Psoas muscle (tissue), 8 donors: Measurements from ENCODE around the gene GRID1. TPM values are rescaled to one million over a fixed set of nuclear protein-coding genes. Genes with fewer than 3 reads are reported as not detected.

ENCODE experiments used
- ATAC-seq, 4 donors: fragments of 200-7000 bp; cut with Tn5 transposase; one replicate each; pipeline ENCODE4 v1.9.1; 2020; ENCODE audit warnings: moderate library complexity in 3 of 4, mild to moderate bottlenecking in 2 of 4
- DNase-seq, 2 donors: peaks; one replicate each; pipeline ENCODE4 v3.0.0-alpha.2; 2020
- H3K27ac ChIP-seq: fragments of 200-600 bp; one replicate; pipeline ENCODE4 v1.8.0; 2022
- H3K27me3 ChIP-seq, 3 donors: fragments of 200-600 bp in 1 of 3; one replicate each; pipeline versions ENCODE4 v1.6.1 to v1.8.0; 2013 to 2022; ENCODE audit warnings: low read length in 2 of 3, mild to moderate bottlenecking in 2 of 3, moderate library complexity in 1 of 3; ENCODE audit not compliant: insufficient read depth in 3 of 3
- H3K36me3 ChIP-seq, 2 donors: fragments of 200-600 bp in 1 of 2; one replicate each; pipeline versions ENCODE4 v1.6.1 to v1.8.0; 2013 to 2022; ENCODE audit warnings: low read depth in 1 of 2, mild to moderate bottlenecking in 1 of 2, moderate library complexity in 1 of 2; ENCODE audit not compliant: insufficient read depth in 1 of 2
- H3K4me1 ChIP-seq: fragments of 200-600 bp; one replicate; pipeline ENCODE4 v1.8.0; 2022
- H3K4me3 ChIP-seq: fragments of 200-600 bp; one replicate; pipeline ENCODE4 v1.8.0; 2022; ENCODE audit warnings: mild to moderate bottlenecking
- H3K9me3 ChIP-seq: fragments of 200-600 bp; one replicate; pipeline ENCODE4 v1.8.0; 2022
- CTCF ChIP-seq: fragments of 200-600 bp; IDR thresholded peaks from one replicate; pipeline ENCODE4 v1.8.0; 2022; ENCODE audit warnings: antibody characterized with exemption
- WGBS, 3 donors: extraction: QIAGEN DNeasy Blood & Tissue Kit; methylation state at CpG; one replicate each; pipeline versions ENCODE4 v1.1.6 to v1.1.7; 2013; 5-methylcytosine and 5-hydroxymethylcytosine counted together
- intact Hi-C, 2 donors: fragments of 100-400 bp; cut with DNase I; formaldehyde crosslinking; loops; one replicate each; pipeline versions ENCODE4 v1.11.0 to v1.14.2; 2022
- polyA plus RNA-seq, 3 donors: library from polyadenylated mRNA; stranded (reverse); fragments of 200-250 nt; gene quantifications; one replicate each; pipeline ENCODE4 v1.2.3, GENCODE V29; 2013
- total RNA-seq, 4 donors: library from RNA; stranded (reverse); fragmentation: NEBNext Ultra II Directional in 2 of 4; extraction: Animal tissue kit (Norgen Biotek cat#: 25700) in 2 of 4; gene quantifications; one replicate each; pipeline versions ENCODE4 v1.2.1 to v1.2.4, GENCODE V29; 2021 to 2023
- donor health status: healthy with polysubstance abuse.
- donor health status: DM: no; HTN: no; CAD: no; lungs with moderate emphysema.
- donor health status: Bipolar disorder and iron deficiency.
- donor health status: healthy.
- donor health status: DM: yes; HTN: yes; CAD: no.
- donor health status: DM: no; HTN: no; CAD: no.
- donor health status: DM: no; HTN: no; CAD: no.
- donor health status: DM: yes; HTN: yes; CAD: no.

Gene GRID1
- total and polyA plus RNA-seq, 7 donors, result 0.17 to 0.56 (median 0.24) TPM

- no peak overlapping the region for H3K27ac ChIP-seq
- ATAC-seq (no peak), DNase-seq (no peak)
- H3K9me3 ChIP-seq, result no peaks in the 10 kb centered on the region
- 89 to 94% (median 91%) methylated on average over 3 of the region's 3 CpGs for WGBS, 3 donors
- no peaks in the 10 kb centered on the region for H3K27me3 ChIP-seq
- intact Hi-C loops, result no loop called here
- H3K36me3 ChIP-seq, result no peaks in the 10 kb centered on the region
- no peaks in the 10 kb centered on the region for H3K4me1 ChIP-seq
- TF ChIP-seq CTCF, result no peak
- H3K4me3 ChIP-seq, result no peak overlapping the region
Observed at GRCh38 chr10:85622425-85622824, 744.2 kb downstream of the GRID1 start.

GRCh38 chr10:85621562-85621961 lies 745.0 kb downstream of the GRID1 start:
- Histone ChIP-seq H3K9me3 (no peaks in the 10 kb centered on the region), H3K27me3 (no peaks in the 10 kb centered on the region), H3K27ac (no peak overlapping the region), H3K36me3 (no peaks in the 10 kb centered on the region), H3K4me1 (no peaks in the 10 kb centered on the region), H3K4me3 (no peak overlapping the region)
- ATAC-seq (no peak), DNase-seq (no peak)
- no peak for TF ChIP-seq CTCF
- intact Hi-C loops, result no loop called here
- 33 to 47% (median 43%) methylated on average over 2 of the region's 2 CpGs for WGBS, 3 donors

GRCh38 chr10:85620807-85621206 lies 745.8 kb downstream of the GRID1 start:
- ATAC-seq (no peak), DNase-seq (no peak)
- intact Hi-C loops, result no loop called here
- Histone ChIP-seq H3K27ac (no peak overlapping the region), H3K4me3 (no peak overlapping the region), H3K27me3 (no peaks in the 10 kb centered on the region), H3K36me3 (no peaks in the 10 kb centered on the region), H3K4me1 (no peaks in the 10 kb centered on the region), H3K9me3 (no peaks in the 10 kb centered on the region)
- TF ChIP-seq CTCF, result no peak
- 85 to 91% (median 90%) methylated on average over 3 of the region's 3 CpGs for WGBS, 3 donors

- no peak for ATAC-seq
Observed at GRCh38 chr10:85619832-85620231, 746.8 kb downstream of the GRID1 start.

More at GRCh38 chr10:85619832-85620231, 746.8 kb downstream of the GRID1 start:
- H3K4me1 ChIP-seq, result no peaks in the 10 kb centered on the region
- intact Hi-C loops, result no loop called here
- no peak for DNase-seq
- H3K4me3 ChIP-seq, result no peak overlapping the region
- TF ChIP-seq CTCF, result no peak
- 95 to 97% (median 96%) methylated on average over 9 of the region's 9 CpGs for WGBS, 3 donors
- no peak overlapping the region for H3K27ac ChIP-seq
- H3K27me3 ChIP-seq, result no peaks in the 10 kb centered on the region
- H3K9me3 ChIP-seq, result no peaks in the 10 kb centered on the region
- H3K36me3 ChIP-seq, result no peaks in the 10 kb centered on the region
